PC-3 (cell line): ENCODE measurements around the gene PSMB9.

Experiments
- CTCF ChIP-seq: fragments of 300-600 bp; sonication (generic); conservative IDR thresholded peaks from 2 replicates; pipeline ENCODE4 v1.5.1; 2017; ENCODE audit warnings: antibody characterized with exemption, low read depth, mild to moderate bottlenecking, low read length
- EZH2 ChIP-seq: fragments of 300-600 bp; sonication (generic); IDR thresholded peaks from one replicate; pipeline ENCODE4 v1.6.1; 2017; ENCODE audit warnings: antibody characterized with exemption, mild to moderate bottlenecking, low read length; ENCODE audit not compliant: unreplicated experiment
- EZH2phosphoT487 ChIP-seq: fragments of 300-600 bp; sonication (generic); IDR thresholded peaks from 2 replicates; pipeline ENCODE4 v1.6.1; 2018; ENCODE audit warnings: mild to moderate bottlenecking, antibody characterized with exemption, low read length, borderline replicate concordance

- TF ChIP-seq CTCF: no peak
- no peak for TF ChIP-seq EZH2
- no peak for TF ChIP-seq EZH2phosphoT487
These were observed 10.5 kb upstream of the PSMB9 start for GRCh38 chr6:32843331-32843978.
